IMR-90 (cell line): ENCODE data around the gene AS3MT. TPM values are rescaled to one million over a fixed set of nuclear protein-coding genes. Genes with fewer than 3 reads are reported as not detected.

Source experiments
- ATAC-seq: fragments of 200-7000 bp; cut with Tn5 transposase; 2 replicates; pipeline ENCODE4 v1.9.1; 2020; ENCODE audit warnings: low read depth, mild to moderate bottlenecking, moderate library complexity
- BruUV-seq: library from RNA; stranded (reverse); fragments of 400-500 nt; replicated peaks from 2 replicates; lab custom pipeline; 2021; lab: Mats Ljungman, UMichigan
- CTCF ChIA-PET: fragments of 300-600 bp; formaldehyde crosslinking; extraction: SDS; loops from one replicate; lab custom pipeline; 2021; ENCODE audit warnings: antibody characterized with exemption; lab: Yijun Ruan, JAX
- POLR2A ChIA-PET: fragments of 300-600 bp; sonication (Branson Sonifier 250); formaldehyde crosslinking; loops from one replicate; lab custom pipeline; 2022; ENCODE audit warnings: antibody characterized with exemption; ENCODE audit not compliant: unreplicated experiment; lab: Charles Lee
- DNase-seq: peaks from one replicate; pipeline ENCODE4 v3.0.0; 2013
- H2AFZ ChIP-seq: replicated peaks from 2 replicates; pipeline ENCODE3; 2013; ENCODE audit warnings: low read length, mild to moderate bottlenecking; ENCODE audit not compliant: poor library complexity
- H2AK5ac ChIP-seq: 2 replicates; pipeline ENCODE4 v1.6.1; 2013; ENCODE audit warnings: low read depth, low read length, inconsistent platforms
- H2AK9ac ChIP-seq: replicated peaks from 2 replicates; pipeline ENCODE3; 2013; ENCODE audit warnings: mild to moderate bottlenecking, low read depth, low read length, moderate library complexity; ENCODE audit not compliant: poor library complexity
- H2BK120ac ChIP-seq: 2 replicates; pipeline ENCODE4 v1.6.1; 2013; ENCODE audit warnings: low read depth, low read length, inconsistent platforms
- H2BK15ac ChIP-seq: 3 replicates; pipeline ENCODE4 v1.6.1; 2013; ENCODE audit warnings: low read depth, low read length, inconsistent platforms
- H2BK20ac ChIP-seq: 2 replicates; pipeline ENCODE4 v1.6.1; 2013; ENCODE audit warnings: low read depth, mild to moderate bottlenecking, inconsistent platforms, low read length, moderate library complexity
- H2BK5ac ChIP-seq: 2 replicates; pipeline ENCODE4 v1.6.1; 2013; ENCODE audit warnings: mild to moderate bottlenecking, low read depth, low read length, inconsistent platforms; ENCODE audit not compliant: poor library complexity, severe bottlenecking
- H3K14ac ChIP-seq: replicated peaks from 2 replicates; pipeline ENCODE4 v1.6.1; 2013; ENCODE audit warnings: low read depth, low read length, inconsistent platforms
- H3K18ac ChIP-seq: 2 replicates; pipeline ENCODE4 v1.6.1; 2013; ENCODE audit warnings: low read depth, low read length, control low read depth
- H3K23ac ChIP-seq: 2 replicates; pipeline ENCODE4 v1.6.1; 2013; ENCODE audit warnings: low read depth, low read length, inconsistent platforms
- H3K27ac ChIP-seq: 2 replicates; pipeline ENCODE4 v1.5.1; 2013; ENCODE audit warnings: mild to moderate bottlenecking, control low read depth, low read length; ENCODE audit not compliant: insufficient read depth
- H3K27me3 ChIP-seq: 2 replicates; pipeline ENCODE4 v1.6.1; 2013; ENCODE audit warnings: low read length; ENCODE audit not compliant: control insufficient read depth, insufficient read depth
- H3K36me3 ChIP-seq: 2 replicates; pipeline ENCODE4 v1.6.1; 2013; ENCODE audit warnings: low read length, mixed read lengths; ENCODE audit not compliant: control insufficient read depth, insufficient read depth
- H3K4ac ChIP-seq: 2 replicates; pipeline ENCODE4 v1.6.1; 2013; ENCODE audit warnings: low read depth, low read length, inconsistent platforms
- H3K4me1 ChIP-seq: 2 replicates; pipeline ENCODE4 v1.6.1; 2013; ENCODE audit warnings: low read length, mixed read lengths; ENCODE audit not compliant: control insufficient read depth, insufficient read depth
- H3K4me2 ChIP-seq: 2 replicates; pipeline ENCODE4 v1.6.1; 2013; ENCODE audit warnings: low read depth, mild to moderate bottlenecking, control low read depth, low read length, moderate library complexity
- H3K4me3 ChIP-seq: 2 replicates; pipeline ENCODE4 v1.5.1; 2013; ENCODE audit warnings: low read depth, mild to moderate bottlenecking, control low read depth, low read length, moderate library complexity; ENCODE audit not compliant: insufficient read depth
- H3K56ac ChIP-seq: 2 replicates; pipeline ENCODE4 v1.6.1; 2013; ENCODE audit warnings: low read length, inconsistent platforms; ENCODE audit not compliant: insufficient read depth; ENCODE audit errors: extremely low read depth
- H3K79me1 ChIP-seq, 2 experiments: 2 replicates each; pipeline ENCODE4 v1.6.1; 2013; ENCODE audit warnings: low read length in 2 of 2, inconsistent platforms in 1 of 2, low read depth in 1 of 2
- H3K9ac ChIP-seq: 2 replicates; pipeline ENCODE4 v1.6.1; 2013; ENCODE audit warnings: low read depth, low read length, control low read depth
- H3K9me1 ChIP-seq: 2 replicates; pipeline ENCODE4 v1.6.1; 2013; ENCODE audit warnings: low read length, inconsistent platforms; ENCODE audit not compliant: insufficient read depth
- H3K9me3 ChIP-seq: 2 replicates; pipeline ENCODE4 v1.6.1; 2013; ENCODE audit warnings: low read length; ENCODE audit not compliant: control insufficient read depth, insufficient read depth
- H4K20me1 ChIP-seq: 2 replicates; pipeline ENCODE4 v1.6.1; 2013; ENCODE audit warnings: low read length, inconsistent platforms; ENCODE audit not compliant: insufficient read depth
- H4K5ac ChIP-seq: 2 replicates; pipeline ENCODE4 v1.6.1; 2013; ENCODE audit warnings: mild to moderate bottlenecking, low read depth, low read length, control low read depth
- H4K8ac ChIP-seq, 2 experiments: 2 replicates each; pipeline ENCODE4 v1.6.1; 2013; ENCODE audit warnings: low read depth in 2 of 2, low read length in 2 of 2, control low read depth in 1 of 2, inconsistent platforms in 1 of 2
- H4K91ac ChIP-seq: 2 replicates; pipeline ENCODE4 v1.6.1; 2013; ENCODE audit warnings: low read depth, low read length, inconsistent platforms; ENCODE audit not compliant: insufficient read depth
- CTCF ChIP-seq: conservative IDR thresholded peaks from 2 replicates; pipeline ENCODE4 v1.5.1; 2012; ENCODE audit warnings: mild to moderate bottlenecking, low read depth, low read length, improper control_type of control experiment
- MAFK ChIP-seq: IDR thresholded peaks from 2 replicates; pipeline ENCODE4 v1.6.1; 2012; ENCODE audit warnings: low read depth, low read length, improper control_type of control experiment
- RFX5 ChIP-seq: IDR thresholded peaks from 2 replicates; pipeline ENCODE4 v1.8.0; 2012; ENCODE audit warnings: low read depth, mild to moderate bottlenecking, low read length, moderate library complexity
- WGBS, 2 experiments: methylation state at CpG; one replicate each; pipeline versions ENCODE4 v1.1.5 to v1.1.7; 2013; ENCODE audit warnings: missing lambda C conversion rate in 2 of 2; ENCODE audit not compliant: insufficient read length in 1 of 2; ENCODE audit errors: extremely low coverage in 2 of 2; 5-methylcytosine and 5-hydroxymethylcytosine counted together
- dilution Hi-C: fragments of 300-500 bp; cut with HindIII; formaldehyde crosslinking; loops from one replicate; pipeline ENCODE4 v1.14.3; 2018; ENCODE audit warnings: low sequenced_read_pairs; ENCODE audit not compliant: unreplicated experiment
- in situ Hi-C: fragments of 300-500 bp; cut with MboI; formaldehyde crosslinking; loops from 3 replicates; pipeline ENCODE4 v1.14.3; 2019; ENCODE audit warnings: low sequenced_read_pairs, inconsistent platforms, mixed read lengths
- intact Hi-C: fragments of 100-400 bp; cut with micrococcal nuclease; formaldehyde crosslinking; loops from 2 replicates; pipeline ENCODE4 v1.10.0; 2022
- polyA plus RNA-seq, 3 experiments: library from polyadenylated mRNA; depleted of rRNA; stranded (reverse); fragments of >200 nt; gene quantifications; 2 replicates each; pipeline ENCODE4 v1.2.3, GENCODE V29; 2012; ENCODE audit warnings: low replicate concordance in 1 of 3
- total RNA-seq: library from RNA; depleted of rRNA; stranded (reverse); fragments of >200 nt; gene quantifications from 2 replicates; pipeline ENCODE4 v1.2.3, GENCODE V29; 2012
- TF ChIP-seq, protein P1 (sequence below): fragments of 150-350 bp; IDR thresholded peaks from 2 replicates; pipeline ENCODE4 v1.6.1; 2017; ENCODE audit warnings: mild to moderate bottlenecking, antibody characterized with exemption, low read length, low read depth

The AS3MT gene
- total and polyA plus RNA-seq, 2 of the 4 experiments (the other 2 are of a cell fraction): 2.7 to 3.6 TPM

DNA sequence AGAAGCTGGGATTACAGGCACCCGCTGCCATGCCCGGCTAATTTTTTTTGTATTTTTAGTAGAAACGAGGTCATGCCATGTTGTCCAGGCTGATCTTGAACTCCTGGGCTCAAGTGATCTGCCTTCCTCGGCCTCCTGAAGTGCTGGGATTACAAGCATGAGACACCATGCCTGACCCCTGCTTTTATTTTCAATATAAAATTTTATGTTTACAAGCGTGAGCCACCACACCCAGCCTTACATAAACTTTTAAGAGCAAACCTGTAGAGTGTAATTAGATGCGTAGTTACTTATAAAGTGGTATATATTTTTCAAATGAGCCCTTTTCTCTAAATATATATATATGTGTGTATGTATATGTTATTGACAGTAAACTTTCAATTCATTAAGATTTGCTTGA lies 57.6 kb downstream of the AS3MT start:
- in situ Hi-C loops (no loop called here), dilution Hi-C loops (no loop called here), intact Hi-C loops (no loop called here)
- H2AK5ac ChIP-seq: no peak overlapping the region
- no peak overlapping the region for H3K23ac ChIP-seq
- ChIA-PET POLR2A (interaction anchor here (0.6 kb wide), 1 partner anchor 17 kb away, joined by 3 read pairs; no protein-coding TSS in a partner anchor), CTCF (no interaction called here)
- H2AFZ ChIP-seq: no peak overlapping the region
- ATAC-seq: no peak
- no peaks in the 10 kb centered on the region for H3K27me3 ChIP-seq
- H3K14ac ChIP-seq: no peak overlapping the region
- H3K9me1 ChIP-seq: peaks cover 6% of the 10 kb centered on the region
- peaks cover 9% of the 10 kb centered on the region for H3K36me3 ChIP-seq
- DNase-seq: no peak
- no peak overlapping the region for H3K4me2 ChIP-seq
- peaks cover 20% of the 10 kb centered on the region; the same call in 1 of the 2 replicates for H4K20me1 ChIP-seq
- WGBS, 2 experiments: no CpG with 5 or more reads among the region's 6 CpGs
- H2BK5ac ChIP-seq: no peak overlapping the region
- H3K9ac ChIP-seq: no peak overlapping the region
- H3K9me3 ChIP-seq: peaks cover 3% of the 10 kb centered on the region
- no peak overlapping the region for H4K5ac ChIP-seq
- H4K91ac ChIP-seq: no peak overlapping the region
- no peak overlapping the region for H3K4me3 ChIP-seq
- H2AK9ac ChIP-seq: no peak overlapping the region
- H2BK15ac ChIP-seq: no peak overlapping the region
- no peak overlapping the region for H2BK20ac ChIP-seq
- no peak overlapping the region for H2BK120ac ChIP-seq
- H3K4me1 ChIP-seq: peaks cover 6% of the 10 kb centered on the region; the same call in 1 of the 2 replicates
- no peak overlapping the region for H3K4ac ChIP-seq
- BruUV-seq: no TSS peak
- H3K18ac ChIP-seq: no peak overlapping the region
- TF ChIP-seq CTCF: no peak
- TF ChIP-seq, protein P1, sequence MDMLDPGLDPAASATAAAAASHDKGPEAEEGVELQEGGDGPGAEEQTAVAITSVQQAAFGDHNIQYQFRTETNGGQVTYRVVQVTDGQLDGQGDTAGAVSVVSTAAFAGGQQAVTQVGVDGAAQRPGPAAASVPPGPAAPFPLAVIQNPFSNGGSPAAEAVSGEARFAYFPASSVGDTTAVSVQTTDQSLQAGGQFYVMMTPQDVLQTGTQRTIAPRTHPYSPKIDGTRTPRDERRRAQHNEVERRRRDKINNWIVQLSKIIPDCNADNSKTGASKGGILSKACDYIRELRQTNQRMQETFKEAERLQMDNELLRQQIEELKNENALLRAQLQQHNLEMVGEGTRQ: no peak
- no peak for TF ChIP-seq MAFK
- no peak for TF ChIP-seq RFX5
- H3K27ac ChIP-seq: no peak overlapping the region
- H3K79me1 ChIP-seq: peaks cover 9 to 68% of the 10 kb centered on the region in 2 experiments
- no peak overlapping the region for H4K8ac ChIP-seq
- no peak overlapping the region for H3K56ac ChIP-seq
